GM19023 (cell line): ENCODE results near the gene NHLH1.

Experiments used
- ATAC-seq: cut with Tn5 transposase; IDR thresholded peaks from one replicate; pipeline ENCODE4 v1.9.1; 2021; ENCODE audit warnings: mild to moderate bottlenecking, moderate library complexity; ENCODE audit not compliant: unreplicated experiment

NHLH1 gene

GRCh38 chr1:160358073-160358472 lies 8.8 kb upstream of the NHLH1 start:
- ATAC-seq, result no peak

- ATAC-seq, result no peak
Observed at GRCh38 chr1:160359559-160360226, 7.2 kb upstream of the NHLH1 start.

GRCh38 chr1:160360227-160360695 lies 6.6 kb upstream of the NHLH1 start:
- ATAC-seq, result no peak

GRCh38 chr1:160361199-160361598 lies 5.7 kb upstream of the NHLH1 start:
- ATAC-seq, result no peak

- ATAC-seq, result no peak
Observed at GRCh38 chr1:160361814-160362167, 5.1 kb upstream of the NHLH1 start.

- ATAC-seq, result no peak
Observed at GRCh38 chr1:160362168-160362957, 4.5 kb upstream of the NHLH1 start.

- ATAC-seq, result no peak
Observed at GRCh38 chr1:160363010-160363409, 3.9 kb upstream of the NHLH1 start.

- no peak for ATAC-seq
Observed at GRCh38 chr1:160363951-160364735, 2.7 kb upstream of the NHLH1 start.

- no peak for ATAC-seq
Observed at GRCh38 chr1:160365325-160365724, 1.5 kb upstream of the NHLH1 start.

GRCh38 chr1:160367516-160367900 lies 637 bp downstream of the NHLH1 start:
- ATAC-seq, result no peak

GRCh38 chr1:160367934-160368923 lies 1.4 kb downstream of the NHLH1 start:
- no peak for ATAC-seq

- no peak for ATAC-seq
Observed at GRCh38 chr1:160369087-160369486, 2.2 kb downstream of the NHLH1 start.

GRCh38 chr1:160370561-160371345 lies 3.9 kb downstream of the NHLH1 start:
- ATAC-seq, result no peak

- ATAC-seq, result no peak
Observed at GRCh38 chr1:160371346-160371631, 4.4 kb downstream of the NHLH1 start.

- ATAC-seq, result no peak
Observed at GRCh38 chr1:160371756-160372155, 4.9 kb downstream of the NHLH1 start.

GRCh38 chr1:160373696-160374095 lies 6.8 kb downstream of the NHLH1 start:
- no peak for ATAC-seq

GRCh38 chr1:160374306-160375110 lies 7.6 kb downstream of the NHLH1 start:
- ATAC-seq, result no peak

GRCh38 chr1:160375788-160376524 lies 9.1 kb downstream of the NHLH1 start:
- ATAC-seq, result no peak
